ENCODE results near the gene ANKRD6.

Gene ANKRD6

GRCh38 chr6:89669002-89669401 is 236.1 kb downstream of the ANKRD6 start:
- no peak for DNase-seq

GRCh38 chr6:89670935-89671565 is 238.1 kb downstream of the ANKRD6 start:
- no peak for DNase-seq

- DNase-seq = no peak
Observed at GRCh38 chr6:89675949-89676748, 243.2 kb downstream of the ANKRD6 start.

- DNase-seq = no peak
Observed at GRCh38 chr6:89678531-89678930, 245.6 kb downstream of the ANKRD6 start.

GRCh38 chr6:89679215-89680120 is 246.5 kb downstream of the ANKRD6 start:
- DNase-seq = no peak

- no peak for DNase-seq
Observed at GRCh38 chr6:89680150-89680549, 247.2 kb downstream of the ANKRD6 start.

- no peak for DNase-seq
Observed at GRCh38 chr6:89680551-89680950, 247.6 kb downstream of the ANKRD6 start.

GRCh38 chr6:89681983-89682564 is 249.1 kb downstream of the ANKRD6 start:
- DNase-seq = no peak

- DNase-seq = no peak
Observed at GRCh38 chr6:89682991-89683390, 250.0 kb downstream of the ANKRD6 start.

Measured in inflammatory macrophage treated with lipopolysaccharide for 4 hours (primary cell).